ENCODE results near the gene CXCL11.
"Not testable (repeated sequence)": the region's sequence is repeated elsewhere in the genome, so short reads cannot be mapped to it uniquely, and the experiment has no call there.

CXCL11 gene

GRCh38 chr4:76035799-76036380, at the start of gene CXCL11:
Gene CXCL11, minus strand, starts transcription at chr4:76036070. Its CDS starts 83 bp downstream, at chr4:76035987.
- no peak for DNase-seq (ENCODE audit: low spot score)

DNA sequence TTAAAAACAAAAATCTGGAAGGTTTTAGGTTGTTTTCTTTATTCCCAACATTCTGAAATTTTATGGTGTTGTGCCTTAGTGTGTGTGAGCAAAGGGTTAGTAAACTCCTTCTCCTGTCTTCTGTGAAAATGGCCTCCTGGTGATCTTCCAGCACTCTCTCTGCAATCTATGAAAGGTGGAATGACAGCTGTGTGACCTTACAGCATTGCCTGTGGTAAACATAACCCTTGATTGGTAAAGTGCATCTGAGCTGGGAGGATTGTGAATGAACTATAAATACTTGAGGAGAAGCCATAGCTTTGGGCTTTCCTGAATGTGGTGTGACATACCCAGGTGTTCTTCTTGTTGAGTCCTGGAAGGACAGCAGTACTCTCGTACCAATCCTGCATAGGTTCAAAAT, 48.7 kb upstream of the CXCL11 start:
- DNase-seq (ENCODE audit: low spot score), result no peak

DNA sequence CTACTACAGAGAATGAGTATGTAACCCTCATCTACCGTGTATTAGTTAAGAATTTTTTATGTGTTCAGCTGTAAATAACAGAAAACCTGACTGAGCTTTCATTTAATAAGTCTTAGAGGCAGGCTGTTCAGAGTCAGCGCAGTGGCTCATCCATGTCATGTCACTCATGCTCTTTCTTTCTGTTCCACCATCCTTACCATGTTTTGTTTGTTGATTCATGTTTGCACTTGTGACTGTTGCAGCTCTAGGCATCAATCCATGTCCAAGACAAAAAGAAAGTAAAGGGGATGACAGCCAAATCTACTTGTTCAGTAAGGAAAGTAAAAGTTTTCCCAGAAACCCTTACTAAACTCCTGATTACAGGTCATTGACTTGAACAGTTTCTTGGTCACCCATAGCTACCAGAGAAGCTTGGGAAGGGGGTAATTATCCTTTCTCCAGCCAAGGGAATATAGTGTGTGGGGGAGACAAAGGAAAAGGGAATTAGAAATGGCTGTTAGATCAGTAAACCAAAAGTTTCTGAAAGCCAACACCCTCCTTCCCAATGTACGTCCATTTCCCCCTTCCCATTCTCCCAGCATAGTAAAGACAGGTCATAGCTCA, 47.6 kb upstream of the CXCL11 start:
- DNase-seq (ENCODE audit: low spot score), result no peak

- no peak for DNase-seq (ENCODE audit: low spot score)
Measured at GRCh38 chr4:76078033-76078613, 42.3 kb upstream of the CXCL11 start.

DNA sequence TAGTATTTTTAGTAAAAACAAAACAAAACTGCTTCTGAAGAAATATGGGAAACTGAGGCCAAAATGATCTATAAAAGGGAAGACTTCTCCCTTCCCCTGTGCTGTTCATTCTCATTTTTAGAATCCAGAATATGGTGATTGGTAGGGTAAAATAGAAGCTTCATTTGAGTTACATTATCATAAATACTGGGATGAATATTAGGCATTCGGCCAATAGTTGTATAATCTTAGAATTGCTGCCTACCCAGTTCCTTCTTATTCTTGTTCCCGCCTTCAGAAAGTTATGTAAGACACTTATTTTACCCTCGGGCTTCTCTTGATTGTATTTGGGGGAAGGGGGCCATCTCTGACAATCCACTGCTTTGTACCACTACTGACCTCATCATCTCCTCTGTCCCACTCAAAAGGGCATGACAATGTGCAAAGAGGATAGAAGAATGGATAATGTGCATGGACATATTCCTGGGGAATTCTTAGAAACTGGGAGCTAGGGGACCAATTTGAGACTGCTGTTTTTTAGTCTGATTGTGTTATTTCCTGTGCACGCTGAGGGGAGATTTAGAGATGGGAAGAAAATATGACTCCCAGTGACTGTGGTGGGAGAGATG, 39.2 kb upstream of the CXCL11 start:
- no peak for DNase-seq (ENCODE audit: low spot score)

DNA sequence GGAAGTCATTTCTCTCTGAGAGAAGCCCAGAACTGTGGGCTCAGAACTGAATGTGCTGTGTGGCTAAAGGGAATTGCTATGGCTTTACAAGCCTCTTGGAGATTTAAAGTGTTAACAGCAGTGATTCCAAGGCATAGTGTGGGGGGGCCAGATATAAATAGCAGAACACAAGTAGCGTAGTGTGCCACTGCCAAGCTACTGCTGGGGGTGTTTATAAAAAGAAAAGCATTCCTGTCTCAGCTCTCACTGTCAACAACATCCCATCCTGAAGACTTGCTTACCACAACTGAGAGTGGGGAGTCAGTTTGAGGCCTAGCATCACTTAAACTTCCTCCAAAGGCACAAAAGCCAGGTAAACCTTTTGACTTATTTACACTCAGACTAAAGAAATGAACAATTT, 38.6 kb upstream of the CXCL11 start, which contains the start of gene ART3:
Gene ART3, plus strand, starts transcription at position 242 of the 400 bp plus-strand sequence. CDS start 1,181 bp downstream, outside the sequence.
- DNase-seq (ENCODE audit: low spot score), result no peak

- no peak for DNase-seq (ENCODE audit: low spot score)
Measured at GRCh38 chr4:76072760-76073159, 36.9 kb upstream of the CXCL11 start.

- DNase-seq (ENCODE audit: low spot score), result peak; percentile 72
Measured at GRCh38 chr4:76067652-76068286, 31.9 kb upstream of the CXCL11 start.

DNA sequence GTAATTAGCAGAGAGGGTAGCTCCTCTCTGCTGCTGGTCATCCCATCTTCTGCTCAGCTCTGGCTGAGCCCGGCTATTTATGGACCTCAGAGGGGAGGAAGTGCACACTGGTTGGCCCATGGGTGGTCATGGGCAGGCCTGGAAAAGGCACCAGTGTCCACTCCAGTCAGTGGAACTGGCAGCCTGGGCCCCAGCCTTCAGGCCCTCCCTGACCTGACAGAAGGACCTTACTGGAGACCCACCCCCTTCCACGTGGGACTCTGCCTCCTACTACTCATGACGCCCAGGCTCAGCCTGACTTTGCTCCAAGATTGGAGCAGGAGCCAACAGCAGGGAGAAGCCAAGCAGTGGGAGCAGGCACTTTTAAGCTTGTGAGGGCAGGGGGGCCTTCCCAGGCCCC, 30.7 kb upstream of the CXCL11 start:
- DNase-seq (ENCODE audit: low spot score), result no peak

DNA sequence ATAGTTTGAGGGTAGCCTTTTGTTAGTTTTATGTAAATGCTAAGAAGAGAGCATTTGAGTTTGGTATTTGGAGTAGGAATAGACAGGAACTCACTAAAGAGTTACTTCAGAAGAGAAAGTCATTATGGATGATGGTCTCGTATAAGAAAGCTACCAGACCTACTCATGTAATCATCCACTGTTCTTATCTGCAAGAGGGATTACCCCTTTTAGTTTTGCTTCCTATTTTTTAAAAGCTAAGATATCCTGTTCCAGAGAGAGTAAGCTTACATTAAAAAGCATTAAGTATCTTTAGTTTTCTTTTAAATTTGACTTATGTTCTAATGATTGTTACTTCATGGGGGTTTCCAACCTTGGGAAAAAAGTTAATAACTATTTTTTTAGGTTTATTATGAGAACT, 26.1 kb upstream of the CXCL11 start:
- DNase-seq (ENCODE audit: low spot score), result no peak

GRCh38 chr4:76061421-76061820, 25.6 kb upstream of the CXCL11 start:
- no peak for DNase-seq (ENCODE audit: low spot score)

- no peak for DNase-seq (ENCODE audit: low spot score)
Measured at GRCh38 chr4:76060506-76060905, 24.6 kb upstream of the CXCL11 start.

DNA sequence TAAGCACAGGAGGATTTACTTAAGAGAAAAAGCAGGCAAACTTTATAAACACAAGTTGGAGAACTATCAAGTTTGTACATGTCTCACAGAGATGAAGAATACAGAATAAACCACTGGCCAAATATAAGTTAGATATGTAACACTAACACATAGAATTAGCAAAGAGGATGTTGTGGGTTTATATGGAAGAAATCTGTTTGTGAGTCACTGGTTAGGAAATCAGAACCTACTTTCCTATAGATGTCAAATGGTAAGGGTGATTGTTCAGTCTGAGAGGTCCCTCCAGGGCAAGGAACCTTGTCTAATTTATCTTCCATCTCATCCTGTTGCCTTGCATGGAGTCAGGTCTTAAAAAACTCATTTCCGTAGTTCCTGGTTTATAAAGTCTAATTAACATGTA, 23.9 kb upstream of the CXCL11 start:
- DNase-seq (ENCODE audit: low spot score), result no peak

- DNase-seq (ENCODE audit: low spot score), result no peak
Measured at GRCh38 chr4:76058888-76059426, 23.1 kb upstream of the CXCL11 start.

DNA sequence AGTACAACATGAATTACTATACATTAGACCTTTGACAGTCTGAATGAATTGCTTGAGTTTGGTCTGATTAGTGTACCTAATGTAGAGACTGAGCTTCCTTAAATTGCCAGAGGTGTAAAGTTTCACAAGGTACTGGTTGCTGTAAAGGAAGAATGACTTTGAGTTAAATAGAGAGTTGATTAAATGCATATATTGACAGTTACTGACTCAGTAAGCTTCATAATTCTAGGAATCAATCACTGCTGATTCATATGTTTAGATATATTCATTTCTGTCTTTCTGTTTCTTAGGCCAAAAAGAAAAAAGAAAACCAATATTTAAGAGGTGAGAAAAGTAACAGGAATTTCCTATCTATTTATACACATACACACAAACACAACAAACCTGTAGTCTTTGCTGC, 22.4 kb upstream of the CXCL11 start:
- DNase-seq (ENCODE audit: low spot score), result no peak

DNA sequence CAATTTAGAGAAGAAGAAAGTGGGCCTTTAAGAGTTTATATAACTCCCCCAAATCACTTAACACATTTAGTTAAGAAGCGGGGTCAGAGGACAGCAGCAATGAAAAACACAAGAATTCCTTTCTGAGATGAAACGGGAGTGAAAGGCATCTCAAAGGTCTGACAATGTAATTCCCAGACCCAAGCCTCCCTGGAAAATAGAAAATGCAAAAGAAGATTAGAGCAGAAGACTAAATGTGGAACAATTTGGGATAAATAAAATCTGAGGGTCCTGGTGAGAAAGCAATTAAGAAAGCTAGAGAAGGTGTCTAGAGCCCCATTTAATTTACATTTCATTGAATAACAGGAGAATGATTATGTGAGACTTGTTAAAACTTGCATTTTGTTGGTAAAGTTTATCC, 19.6 kb upstream of the CXCL11 start:
- DNase-seq (ENCODE audit: low spot score), result no peak

DNA sequence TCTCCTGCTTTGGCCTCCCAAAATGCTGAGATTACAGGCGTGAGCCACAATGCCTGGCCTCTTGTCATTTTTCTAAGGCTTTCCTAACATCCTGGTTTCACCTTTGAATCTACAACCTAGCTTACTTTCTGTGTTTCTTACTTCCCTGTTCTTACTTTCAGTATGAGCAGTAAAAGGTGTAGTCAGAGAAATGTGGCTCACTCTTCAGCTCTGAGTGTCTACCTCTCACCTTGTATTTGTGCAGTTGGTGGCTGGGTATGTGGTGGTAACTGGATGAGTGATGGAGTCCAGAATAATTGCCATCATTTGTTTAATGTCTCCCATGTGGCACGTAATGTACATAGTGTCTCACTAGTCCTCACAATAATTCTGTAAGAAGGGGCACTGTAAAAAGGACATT, 19.1 kb upstream of the CXCL11 start:
- no peak for DNase-seq (ENCODE audit: low spot score)

DNA sequence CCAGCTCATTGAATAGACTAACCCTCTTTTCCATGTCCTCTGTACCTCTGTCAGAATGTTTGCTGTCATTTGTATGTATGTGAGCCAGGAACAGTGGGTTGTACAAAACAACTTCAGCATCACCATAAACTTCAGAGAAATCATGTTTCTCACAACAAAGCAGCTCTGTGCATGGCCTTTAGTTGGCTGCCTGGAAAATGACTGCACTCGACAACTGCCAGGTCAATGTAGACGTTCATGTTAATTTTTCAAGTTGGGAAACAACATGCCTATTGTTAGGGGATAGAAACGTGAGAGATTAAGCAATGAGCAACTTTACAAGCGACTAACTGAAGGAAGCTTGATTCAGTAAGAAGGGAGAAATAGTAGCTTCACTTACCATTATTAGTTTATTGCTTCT, 17.9 kb upstream of the CXCL11 start:
- DNase-seq (ENCODE audit: low spot score), result no peak

DNA sequence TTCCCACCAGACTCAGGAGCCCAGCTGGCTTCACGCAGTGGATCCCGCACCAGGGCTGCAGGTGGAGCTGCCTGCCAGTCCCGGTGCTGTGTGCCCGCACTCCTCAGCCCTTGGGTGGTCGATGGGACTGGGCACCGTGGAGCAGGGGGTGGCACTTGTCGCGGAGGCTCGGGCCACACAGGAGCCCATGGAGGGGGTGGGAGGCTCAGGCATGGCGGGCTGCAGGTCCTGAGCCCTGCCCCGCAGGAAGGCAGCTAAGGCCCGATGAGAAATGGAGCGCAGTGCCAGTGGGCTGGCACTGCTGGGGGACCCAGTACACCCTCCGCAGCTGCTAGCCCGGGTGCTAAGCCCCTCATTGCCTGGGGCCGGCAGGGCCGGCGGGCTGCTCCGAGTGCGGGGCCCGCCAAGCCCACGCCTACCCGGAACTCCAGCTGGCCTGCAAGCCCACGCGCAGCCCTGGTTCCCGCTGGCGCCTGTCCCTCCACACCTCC, 14.7 kb upstream of the CXCL11 start:
- DNase-seq (ENCODE audit: low spot score), result not testable (repeated sequence)

DNA sequence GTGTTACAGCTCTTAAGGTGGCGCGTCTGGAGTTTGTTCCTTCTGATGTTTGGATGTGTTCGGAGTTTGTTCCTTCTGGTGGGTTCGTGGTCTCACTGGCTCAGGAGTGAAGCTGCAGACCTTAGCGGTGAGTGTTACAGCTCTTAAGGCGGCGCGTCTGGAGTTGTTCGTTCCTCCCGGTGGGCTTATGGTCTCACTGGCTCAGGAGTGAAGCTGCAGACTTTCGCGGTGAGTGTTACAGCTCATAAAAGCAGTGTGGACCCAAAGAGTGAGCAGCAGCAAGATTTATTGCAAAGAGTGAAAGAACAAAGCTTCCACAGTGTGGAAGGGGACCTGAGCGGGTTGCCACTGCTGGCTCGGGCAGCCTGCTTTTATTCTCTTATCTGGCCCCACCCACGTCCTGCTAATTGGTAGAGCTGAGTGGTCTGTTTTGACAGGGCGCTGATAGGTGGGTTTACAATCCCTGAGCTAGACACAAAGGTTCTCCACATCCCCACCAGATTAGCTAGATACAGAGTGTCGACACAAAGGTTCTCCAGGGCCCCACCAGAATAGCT, 14.1 kb upstream of the CXCL11 start:
- DNase-seq (ENCODE audit: low spot score), result not testable (repeated sequence)

DNA sequence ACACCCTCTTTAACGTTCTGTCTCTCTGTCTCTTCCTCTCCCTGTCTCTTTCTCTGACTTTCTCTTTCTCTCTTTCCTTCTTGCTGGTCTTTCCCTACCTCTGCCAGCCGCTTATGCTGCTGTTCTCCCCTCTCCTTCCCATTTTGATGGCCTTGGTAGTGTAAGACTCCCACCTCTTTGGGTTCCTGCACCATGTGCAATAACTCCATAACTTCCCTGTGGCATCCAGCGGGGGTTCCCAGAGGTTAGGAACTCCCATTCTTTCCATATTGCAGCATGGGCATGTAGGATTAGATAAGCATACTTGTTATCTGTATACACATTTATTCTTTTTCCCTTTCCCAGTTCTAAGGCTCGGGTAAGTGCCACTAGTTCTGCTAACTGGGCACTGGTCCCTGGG, 8.8 kb upstream of the CXCL11 start:
- not testable (repeated sequence) for DNase-seq (ENCODE audit: low spot score)

DNA sequence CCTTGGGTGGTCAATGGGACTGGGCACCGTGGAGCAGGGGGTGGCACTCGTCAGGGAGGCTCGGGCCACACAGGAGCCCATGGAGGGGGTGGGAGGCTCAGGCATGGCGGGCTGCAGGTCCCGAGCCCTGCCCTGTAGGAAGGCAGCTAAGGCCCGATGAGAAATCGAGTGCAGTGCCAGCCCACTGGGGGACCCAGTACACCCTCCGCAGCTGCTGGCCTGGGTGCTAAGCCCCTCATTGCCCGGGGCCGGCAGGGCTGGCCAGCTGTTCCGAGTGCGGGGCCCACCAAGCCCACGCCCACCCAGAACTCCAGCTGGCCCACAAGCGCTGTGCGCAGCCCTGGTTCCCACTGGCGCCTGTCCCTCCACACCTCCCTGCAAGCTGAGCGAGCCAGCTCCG, 7.4 kb upstream of the CXCL11 start:
- not testable (repeated sequence) for DNase-seq (ENCODE audit: low spot score)
